ENCODE results near the gene SLC12A9.
A peak's percentile ranks its signal among the peaks of the same experiment; 100 is the strongest.

Gene SLC12A9

DNA sequence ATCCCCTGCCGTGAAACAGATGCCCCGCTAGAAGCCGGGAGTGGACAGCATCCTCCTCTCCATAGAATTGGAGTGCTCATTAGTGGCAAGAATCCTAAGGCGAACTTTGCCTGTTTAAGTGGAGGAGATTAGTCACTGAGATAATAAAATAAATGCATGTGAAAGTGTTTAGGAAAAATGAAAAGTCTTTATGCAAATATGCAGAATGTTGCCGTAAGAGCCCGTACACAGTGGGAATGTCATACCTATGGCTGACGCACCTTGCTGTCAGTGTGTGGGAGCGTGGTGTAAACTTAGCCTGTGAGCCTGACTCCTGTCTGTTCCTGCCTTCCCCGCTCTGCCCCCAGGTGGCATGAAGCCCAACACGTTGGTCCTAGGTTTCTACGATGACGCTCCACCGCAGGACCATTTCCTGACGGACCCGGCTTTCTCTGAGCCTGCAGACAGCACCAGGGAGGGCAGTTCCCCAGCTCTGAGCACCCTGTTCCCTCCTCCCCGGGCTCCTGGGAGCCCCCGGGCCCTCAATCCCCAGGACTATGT is 12.9 kb downstream of the SLC12A9 start:
- no peaks in the 10 kb centered on the region for H4K20me1 ChIP-seq (ENCODE audit: control insufficient read depth, insufficient read depth, low read depth, low read length)
- 0 out of 2 replicates have a peak overlapping the region, but pooled peaks have one; percentile 86 for H3K4me2 ChIP-seq (ENCODE audit: low read length)
- peaks cover 33% of the 10 kb centered on the region for H3K36me3 ChIP-seq (ENCODE audit: control insufficient read depth, low read length)
- peaks cover 36% of the 10 kb centered on the region for H3K79me2 ChIP-seq (ENCODE audit: control insufficient read depth, low read length)
- H3F3A ChIP-seq (ENCODE audit: control insufficient read depth, insufficient read depth) = 0 out of 2 replicates have a peak, but pooled peaks cover 4% of the 10 kb centered on the region
- H3K27ac ChIP-seq (ENCODE audit: low read depth, low read length) = no peak overlapping the region
- H3K4me3 ChIP-seq (ENCODE audit: low read length) = no peak overlapping the region
- peaks cover 42% of the 10 kb centered on the region for H3K4me1 ChIP-seq (ENCODE audit: control insufficient read depth, low read length)
- no peak for TF ChIP-seq EZH2phosphoT487 (IDR thresholded peaks at IDR 0.05; ENCODE audit: borderline replicate concordance, low read length)
- TF ChIP-seq, protein P1, sequence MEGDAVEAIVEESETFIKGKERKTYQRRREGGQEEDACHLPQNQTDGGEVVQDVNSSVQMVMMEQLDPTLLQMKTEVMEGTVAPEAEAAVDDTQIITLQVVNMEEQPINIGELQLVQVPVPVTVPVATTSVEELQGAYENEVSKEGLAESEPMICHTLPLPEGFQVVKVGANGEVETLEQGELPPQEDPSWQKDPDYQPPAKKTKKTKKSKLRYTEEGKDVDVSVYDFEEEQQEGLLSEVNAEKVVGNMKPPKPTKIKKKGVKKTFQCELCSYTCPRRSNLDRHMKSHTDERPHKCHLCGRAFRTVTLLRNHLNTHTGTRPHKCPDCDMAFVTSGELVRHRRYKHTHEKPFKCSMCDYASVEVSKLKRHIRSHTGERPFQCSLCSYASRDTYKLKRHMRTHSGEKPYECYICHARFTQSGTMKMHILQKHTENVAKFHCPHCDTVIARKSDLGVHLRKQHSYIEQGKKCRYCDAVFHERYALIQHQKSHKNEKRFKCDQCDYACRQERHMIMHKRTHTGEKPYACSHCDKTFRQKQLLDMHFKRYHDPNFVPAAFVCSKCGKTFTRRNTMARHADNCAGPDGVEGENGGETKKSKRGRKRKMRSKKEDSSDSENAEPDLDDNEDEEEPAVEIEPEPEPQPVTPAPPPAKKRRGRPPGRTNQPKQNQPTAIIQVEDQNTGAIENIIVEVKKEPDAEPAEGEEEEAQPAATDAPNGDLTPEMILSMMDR (IDR thresholded peaks at IDR 0.05; ENCODE audit: low read depth, low read length, poor library complexity, severe bottlenecking) = peak; percentile 11
- H3K27me3 ChIP-seq (ENCODE audit: control insufficient read depth, low read length) = no peaks in the 10 kb centered on the region
- no peaks in the 10 kb centered on the region for H3K9me3 ChIP-seq (ENCODE audit: control insufficient read depth, insufficient read depth, low read length)
- no peaks in the 10 kb centered on the region for H3K9me2 ChIP-seq (replicated peaks; ENCODE audit: control insufficient read depth, low read length)

GRCh38 chr7:100865938-100866728 is 13.6 kb downstream of the SLC12A9 start:
- Histone ChIP-seq H3K4me2 (ENCODE audit: low read length) (peak overlapping the region; percentile 86), H3K27me3 (ENCODE audit: control insufficient read depth, low read length) (no peaks in the 10 kb centered on the region), H4K20me1 (ENCODE audit: control insufficient read depth, insufficient read depth, low read depth, low read length) (no peaks in the 10 kb centered on the region), H3K4me3 (ENCODE audit: low read length) (peak overlapping the region; percentile 80), H3K79me2 (ENCODE audit: control insufficient read depth, low read length) (peaks cover 40% of the 10 kb centered on the region), H3K4me1 (ENCODE audit: control insufficient read depth, low read length) (peaks cover 36% of the 10 kb centered on the region), H3K36me3 (ENCODE audit: control insufficient read depth, low read length) (peaks cover 33% of the 10 kb centered on the region), H3K9me2 (replicated peaks; ENCODE audit: control insufficient read depth, low read length) (no peaks in the 10 kb centered on the region), H3K27ac (ENCODE audit: low read depth, low read length) (peak overlapping the region; percentile 70), H3K9me3 (ENCODE audit: control insufficient read depth, insufficient read depth, low read length) (no peaks in the 10 kb centered on the region), H3F3A (ENCODE audit: control insufficient read depth, insufficient read depth) (peaks cover 4% of the 10 kb centered on the region; the same call in 1 of the 2 replicates)
- TF ChIP-seq, protein P1 (IDR thresholded peaks at IDR 0.05; ENCODE audit: low read depth, low read length, poor library complexity, severe bottlenecking) = peak; percentile 15
- no peak for TF ChIP-seq EZH2phosphoT487 (IDR thresholded peaks at IDR 0.05; ENCODE audit: borderline replicate concordance, low read length)

- Histone ChIP-seq H3K4me2 (ENCODE audit: low read length) (peak overlapping the region; percentile 86), H3K27me3 (ENCODE audit: control insufficient read depth, low read length) (no peaks in the 10 kb centered on the region), H3K4me1 (ENCODE audit: control insufficient read depth, low read length) (peaks cover 32% of the 10 kb centered on the region), H4K20me1 (ENCODE audit: control insufficient read depth, insufficient read depth, low read depth, low read length) (no peaks in the 10 kb centered on the region), H3K4me3 (ENCODE audit: low read length) (peak overlapping the region; percentile 80), H3K36me3 (ENCODE audit: control insufficient read depth, low read length) (peaks cover 39% of the 10 kb centered on the region), H3F3A (ENCODE audit: control insufficient read depth, insufficient read depth) (peaks cover 6% of the 10 kb centered on the region; the same call in 1 of the 2 replicates), H3K9me2 (replicated peaks; ENCODE audit: control insufficient read depth, low read length) (no peaks in the 10 kb centered on the region), H3K9me3 (ENCODE audit: control insufficient read depth, insufficient read depth, low read length) (no peaks in the 10 kb centered on the region), H3K79me2 (ENCODE audit: control insufficient read depth, low read length) (peaks cover 42% of the 10 kb centered on the region), H3K27ac (ENCODE audit: low read depth, low read length) (peak overlapping the region; percentile 70)
- TF ChIP-seq, protein P1 (IDR thresholded peaks at IDR 0.05; ENCODE audit: low read depth, low read length, poor library complexity, severe bottlenecking) = no peak
- no peak for TF ChIP-seq EZH2phosphoT487 (IDR thresholded peaks at IDR 0.05; ENCODE audit: borderline replicate concordance, low read length)
Observed at GRCh38 chr7:100866729-100867039, 14.2 kb downstream of the SLC12A9 start.
